GM23248 (cell line): ENCODE results near the gene FGF4. TPM values are rescaled to one million over a fixed set of nuclear protein-coding genes. Genes with fewer than 3 reads are reported as not detected.

ENCODE experiments used
- DNase-seq: peaks from one replicate; pipeline ENCODE4 v3.0.0-alpha.2; 2015
- H2AFZ ChIP-seq: fragments of 200-600 bp; sonication (generic); 2 replicates; pipeline ENCODE4 v1.6.1; 2016; ENCODE audit warnings: antibody characterized with exemption
- H3F3A ChIP-seq: fragments of 200-600 bp; sonication (generic); 2 replicates; pipeline ENCODE4 v1.6.1; 2016; ENCODE audit warnings: mild to moderate bottlenecking, antibody characterized with exemption, mixed run types; ENCODE audit not compliant: insufficient read depth
- H3K27ac ChIP-seq: fragments of 200-600 bp; sonication (generic); 2 replicates; pipeline ENCODE4 v1.5.1; 2016; ENCODE audit warnings: mild to moderate bottlenecking
- H3K27me3 ChIP-seq: fragments of 200-600 bp; sonication (generic); replicated peaks from 2 replicates; pipeline ENCODE4 v1.6.1; 2016; ENCODE audit warnings: mild to moderate bottlenecking; ENCODE audit not compliant: insufficient read depth
- H3K36me3 ChIP-seq: fragments of 200-600 bp; sonication (generic); 2 replicates; pipeline ENCODE4 v1.6.1; 2016; ENCODE audit warnings: low read depth, mild to moderate bottlenecking
- H3K4me1 ChIP-seq: fragments of 200-600 bp; sonication (generic); 2 replicates; pipeline ENCODE4 v1.6.1; 2016; ENCODE audit warnings: mild to moderate bottlenecking; ENCODE audit not compliant: insufficient read depth
- H3K4me2 ChIP-seq: fragments of 200-600 bp; sonication (generic); one replicate; pipeline ENCODE4 v1.6.1; 2016; ENCODE audit warnings: mild to moderate bottlenecking; ENCODE audit not compliant: unreplicated experiment
- H3K4me3 ChIP-seq: fragments of 200-600 bp; sonication (generic); 2 replicates; pipeline ENCODE4 v1.5.1; 2016; ENCODE audit warnings: mild to moderate bottlenecking
- H3K79me2 ChIP-seq: fragments of 200-600 bp; sonication (generic); 2 replicates; pipeline ENCODE4 v1.6.1; 2016; ENCODE audit warnings: mild to moderate bottlenecking; ENCODE audit not compliant: insufficient read depth
- H3K9ac ChIP-seq: fragments of 200-600 bp; sonication (generic); 2 replicates; pipeline ENCODE4 v1.6.1; 2016; ENCODE audit warnings: mild to moderate bottlenecking
- H3K9me2 ChIP-seq: fragments of 200-600 bp; sonication (generic); 2 replicates; pipeline ENCODE4 v1.6.1; 2016; ENCODE audit warnings: mixed run types, mild to moderate bottlenecking, moderate library complexity; ENCODE audit not compliant: insufficient read depth
- H3K9me3 ChIP-seq: fragments of 200-600 bp; sonication (generic); one replicate; pipeline ENCODE4 v1.6.1; 2017; ENCODE audit warnings: low read depth
- H4K20me1 ChIP-seq: fragments of 200-600 bp; sonication (generic); 2 replicates; pipeline ENCODE4 v1.6.0; 2016; ENCODE audit not compliant: insufficient read depth
- EZH2 ChIP-seq: fragments of 200-600 bp; sonication (generic); IDR thresholded peaks from 2 replicates; pipeline ENCODE4 v1.6.1; 2018; ENCODE audit warnings: antibody characterized with exemption, mild to moderate bottlenecking; ENCODE audit not compliant: insufficient read depth, poor library complexity, severe bottlenecking
- EZH2phosphoT487 ChIP-seq: fragments of 200-600 bp; sonication (generic); IDR thresholded peaks from 2 replicates; pipeline ENCODE4 v1.6.1; 2018; ENCODE audit warnings: antibody characterized with exemption, moderate library complexity, mild to moderate bottlenecking, low read depth; ENCODE audit not compliant: insufficient read depth
- WGBS, 2 experiments: methylation state at CpG; one replicate each; pipeline ENCODE4 v1.1.6; 2015 to 2017; ENCODE audit warnings: low lambda C conversion rate in 2 of 2, low coverage in 1 of 2; ENCODE audit errors: missing lambda C conversion rate in 2 of 2; 5-methylcytosine and 5-hydroxymethylcytosine counted together
- in situ Hi-C: fragments of 300-500 bp; cut with MboI; formaldehyde crosslinking; loops from 2 replicates; pipeline ENCODE4 v1.15.0; 2020
- polyA plus RNA-seq: library from polyadenylated mRNA; unstranded; fragments of >200 nt; fragmentation: Nextera tagmentation; extraction: Ambion mirVana; gene quantifications from 2 replicates; pipeline ENCODE4 v1.2.1, GENCODE V29; 2016
- total RNA-seq: library from RNA; depleted of rRNA; stranded (reverse); fragments of >200 nt; shearing (Covaris generic); gene quantifications from 2 replicates; pipeline ENCODE4 v1.2.3, GENCODE V29; 2014; rRNA removed

The FGF4 gene, protein sequence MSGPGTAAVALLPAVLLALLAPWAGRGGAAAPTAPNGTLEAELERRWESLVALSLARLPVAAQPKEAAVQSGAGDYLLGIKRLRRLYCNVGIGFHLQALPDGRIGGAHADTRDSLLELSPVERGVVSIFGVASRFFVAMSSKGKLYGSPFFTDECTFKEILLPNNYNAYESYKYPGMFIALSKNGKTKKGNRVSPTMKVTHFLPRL
- total RNA-seq (not detected in 2 replicates), polyA plus RNA-seq (not detected in 2 replicates)

DNA sequence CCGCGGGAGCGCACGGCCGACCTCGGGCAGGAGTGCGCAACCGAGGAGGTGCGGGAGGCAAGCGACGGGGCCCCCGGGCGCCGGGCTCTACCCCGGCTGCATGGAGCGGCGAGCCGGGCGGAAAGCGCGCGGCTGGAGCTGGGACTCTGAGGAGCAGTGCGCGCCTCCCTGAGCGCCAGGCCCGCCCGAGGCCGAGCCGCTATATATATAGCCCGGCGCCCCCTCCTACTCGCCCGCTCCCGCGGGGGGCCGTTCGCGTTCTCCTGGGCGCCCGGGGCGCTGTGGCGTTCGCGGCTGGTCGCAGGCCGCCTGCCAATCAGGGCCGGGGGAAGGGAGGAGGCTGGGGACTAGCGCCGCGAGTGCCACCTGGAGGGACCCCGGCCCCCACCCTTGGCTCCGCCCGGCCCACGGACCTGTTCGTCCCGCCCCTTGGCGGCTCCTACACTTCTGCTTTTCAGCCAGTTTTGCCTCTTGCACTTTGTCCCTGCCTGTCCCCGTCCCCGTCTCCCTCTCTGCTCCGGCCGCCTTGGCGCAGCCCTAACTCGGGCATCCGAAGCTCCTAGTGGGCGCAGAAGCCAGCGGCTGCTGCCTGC lies at the start of gene FGF4:
Gene FGF4, minus strand, starts transcription at position 179 of the 593 bp plus-strand sequence. CDS start 257 bp downstream, outside the sequence.
- Histone ChIP-seq H3K27me3 (peaks cover 61% of the 10 kb centered on the region), H3K4me3 (no peak within 1 kb of the TSS), H4K20me1 (no peaks in the 10 kb centered on the region), H3K9me2 (no peaks in the 10 kb centered on the region), H3K4me1 (no peaks in the 10 kb centered on the region), H3K4me2 (no peak within 1 kb of the TSS), H3K9ac (no peak within 1 kb of the TSS), H3K36me3 (no peaks in the 10 kb centered on the region), H3F3A (no peaks in the 10 kb centered on the region), H3K9me3 (no peaks in the 10 kb centered on the region), H2AFZ (no peak within 1 kb of the TSS), H3K27ac (no peak within 1 kb of the TSS), H3K79me2 (no peaks in the 10 kb centered on the region)
- in situ Hi-C loops = no loop called here
- peak; percentile 75 for TF ChIP-seq EZH2
- TF ChIP-seq EZH2phosphoT487 = 0 out of 2 replicates have a peak, but pooled peaks have one; percentile 28
- no peak for DNase-seq
- WGBS, 2 experiments = 3 to 4% methylated on average over 37 to 54 of the region's 66 CpGs

DNA sequence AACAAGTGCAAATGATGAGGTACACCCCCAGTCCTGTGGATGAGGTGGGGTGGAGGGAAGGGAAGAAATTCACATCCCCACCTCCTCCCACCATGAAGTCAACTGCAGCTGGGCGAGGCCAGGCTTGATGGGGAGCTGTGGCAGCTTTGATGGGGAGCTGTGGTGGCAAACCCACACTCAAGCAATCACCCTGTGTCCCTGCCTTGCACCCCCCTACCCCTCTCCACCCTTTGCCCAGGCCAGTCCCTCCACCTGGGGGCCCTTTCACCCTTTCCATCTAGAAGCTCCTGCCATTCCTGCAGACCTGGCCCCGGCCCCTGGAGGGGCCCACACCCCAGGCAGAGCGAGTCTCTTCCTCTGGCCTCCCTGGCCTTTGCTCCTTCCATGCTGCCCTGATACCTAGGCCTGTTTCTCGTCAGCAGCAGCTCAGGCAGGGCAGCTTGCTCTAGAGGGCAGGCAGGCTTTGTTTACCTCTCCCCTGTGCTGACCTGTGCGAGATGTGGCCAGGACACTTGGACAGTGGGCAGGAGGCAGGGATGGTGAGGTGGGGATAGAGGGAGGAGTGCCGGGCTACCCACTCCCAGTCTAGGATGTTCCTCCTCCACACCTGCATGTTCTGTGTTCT lies 48.6 kb upstream of the FGF4 start:
- H3K4me1 ChIP-seq = no peaks in the 10 kb centered on the region

DNA sequence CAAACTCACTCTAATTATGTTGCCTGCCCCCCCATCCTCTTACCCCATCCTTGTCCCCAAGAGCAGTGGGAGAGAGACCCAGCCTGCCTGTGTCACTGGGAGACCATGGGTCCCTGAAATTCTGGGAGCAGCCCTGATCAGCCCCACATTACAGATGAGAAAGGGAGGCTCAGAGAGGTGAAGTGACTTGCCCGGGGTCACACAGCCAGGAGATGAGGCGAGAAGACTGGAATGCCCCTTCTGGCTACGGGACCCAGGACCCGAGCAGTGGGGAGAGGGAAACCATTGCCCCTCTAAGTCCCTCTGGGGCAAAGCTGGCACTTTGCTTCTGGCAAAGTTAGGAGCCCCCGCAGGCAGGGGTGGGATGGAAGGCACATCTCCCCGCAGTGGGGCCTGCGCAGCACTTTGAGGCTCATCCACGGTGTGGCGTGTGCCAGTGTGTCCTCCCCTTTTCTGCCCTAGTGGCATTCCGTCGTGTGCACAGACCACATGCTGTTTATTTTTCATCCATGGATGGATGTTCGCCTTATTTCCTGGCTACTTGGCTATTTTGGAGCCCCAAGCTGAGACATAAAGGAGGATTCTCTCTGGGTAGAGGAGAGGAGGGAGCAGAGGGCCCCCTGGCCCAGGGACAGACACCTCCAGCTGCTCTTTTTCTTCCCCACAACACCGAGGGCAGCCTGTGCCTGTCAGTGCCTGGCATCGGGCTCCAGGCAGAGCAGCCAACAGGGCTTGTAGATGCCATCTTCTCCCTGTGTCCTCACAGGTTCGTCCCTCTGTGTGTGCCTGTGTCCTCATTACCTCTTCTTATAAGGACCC lies 47.7 kb upstream of the FGF4 start:
- Histone ChIP-seq H3K36me3 (no peaks in the 10 kb centered on the region), H4K20me1 (no peaks in the 10 kb centered on the region), H3K4me1 (no peaks in the 10 kb centered on the region), H3K9me2 (no peaks in the 10 kb centered on the region), H3K9ac (no peak overlapping the region), H3K9me3 (no peaks in the 10 kb centered on the region), H3K79me2 (no peaks in the 10 kb centered on the region), H3K27me3 (peaks cover 32% of the 10 kb centered on the region), H3K4me3 (no peak overlapping the region), H3F3A (no peaks in the 10 kb centered on the region), H3K27ac (no peak overlapping the region), H2AFZ (no peak overlapping the region), H3K4me2 (no peak overlapping the region)
- DNase-seq = no peak
- TF ChIP-seq EZH2 (no peak), EZH2phosphoT487 (no peak)
- in situ Hi-C loops = no loop called here
- WGBS, 2 experiments = 38 to 49% methylated on average over 15 of the region's 15 CpGs

More for the DNA sequence above, 48.6 kb upstream of the FGF4 start:
- no peak overlapping the region for H3K4me3 ChIP-seq
- H3K9me3 ChIP-seq = no peaks in the 10 kb centered on the region
- no peaks in the 10 kb centered on the region for H3K79me2 ChIP-seq
- H3K9me2 ChIP-seq = no peaks in the 10 kb centered on the region
- no peaks in the 10 kb centered on the region for H4K20me1 ChIP-seq
- TF ChIP-seq EZH2phosphoT487 = no peak
- no peak for TF ChIP-seq EZH2
- 6 to 13% methylated on average over 6 of the region's 6 CpGs for WGBS, 2 experiments
- no peaks in the 10 kb centered on the region for H3F3A ChIP-seq
- H2AFZ ChIP-seq = no peak overlapping the region
- no peak overlapping the region for H3K4me2 ChIP-seq
- H3K27ac ChIP-seq = no peak overlapping the region
- no peak overlapping the region for H3K9ac ChIP-seq
- no peaks in the 10 kb centered on the region for H3K36me3 ChIP-seq
- peaks cover 29% of the 10 kb centered on the region for H3K27me3 ChIP-seq
- in situ Hi-C loops = no loop called here
- no peak for DNase-seq

DNA sequence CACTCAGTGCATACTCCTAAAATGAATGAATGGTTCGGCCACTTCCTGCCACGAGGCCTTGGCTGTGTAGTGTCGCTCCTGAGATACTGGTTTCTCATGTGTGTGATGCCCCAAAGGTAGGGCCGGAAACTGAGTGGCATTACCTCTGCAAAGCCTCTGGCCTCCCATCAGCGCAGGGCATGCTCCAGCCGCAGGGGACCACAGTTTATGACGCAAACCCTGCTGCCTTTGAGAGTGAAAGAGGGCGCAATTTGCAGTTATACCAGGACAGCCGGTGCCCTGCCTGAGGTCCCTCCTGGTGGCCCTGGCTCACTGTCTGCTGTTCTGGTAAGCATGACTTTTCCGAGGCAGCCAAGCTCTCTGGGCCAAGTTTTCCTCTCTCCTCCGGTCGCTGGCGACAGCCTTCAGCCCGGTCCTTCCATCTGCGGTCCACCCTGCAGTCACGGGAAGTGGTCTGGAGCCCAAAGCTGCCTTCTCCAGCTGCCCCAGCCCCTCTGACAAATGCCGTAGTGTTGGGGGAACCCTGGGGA lies 46.4 kb upstream of the FGF4 start:
- Histone ChIP-seq H3K4me3 (no peak overlapping the region), H3K9ac (no peak overlapping the region), H3F3A (no peaks in the 10 kb centered on the region), H3K4me1 (no peaks in the 10 kb centered on the region), H3K36me3 (no peaks in the 10 kb centered on the region), H3K27me3 (peaks cover 42% of the 10 kb centered on the region), H3K9me3 (no peaks in the 10 kb centered on the region), H3K9me2 (no peaks in the 10 kb centered on the region), H3K4me2 (no peak overlapping the region), H2AFZ (no peak overlapping the region), H3K79me2 (no peaks in the 10 kb centered on the region), H4K20me1 (no peaks in the 10 kb centered on the region), H3K27ac (no peak overlapping the region)
- WGBS, 2 experiments = 24 to 26% methylated on average over 15 to 17 of the region's 17 CpGs
- TF ChIP-seq EZH2 (no peak), EZH2phosphoT487 (no peak)
- DNase-seq = no peak
- in situ Hi-C loops = no loop called here
